Small intestine (tissue), 7 donors: ENCODE measurements around the gene KRT20. TPM values are rescaled to one million over a fixed set of nuclear protein-coding genes. Genes with fewer than 3 reads are reported as not detected.

ENCODE experiments used
- DNase-seq, 2 donors: peaks; one replicate each; pipeline versions ENCODE4 v3.0.0 to v3.0.0-alpha.2; 2013
- FAIRE-seq: peaks from 2 replicates; lab custom pipeline; 2012; peaks lifted over from hg19 to GRCh38; lab: Jason Lieb, UNC
- H3K27ac ChIP-seq, 3 donors: one replicate each; pipeline ENCODE4 v1.5.1; 2013; ENCODE audit warnings: low read length in 2 of 3, mild to moderate bottlenecking in 2 of 3, control low read depth in 1 of 3, inconsistent platforms in 1 of 3, low read depth in 1 of 3, moderate library complexity in 1 of 3
- H3K27me3 ChIP-seq, 3 donors: one replicate each; pipeline ENCODE4 v1.6.1; 2013; ENCODE audit warnings: low read length in 3 of 3, inconsistent platforms in 1 of 3; ENCODE audit not compliant: control insufficient read depth in 3 of 3, insufficient read depth in 3 of 3
- H3K36me3 ChIP-seq, 3 donors: one replicate each; pipeline ENCODE4 v1.6.1; 2013; ENCODE audit warnings: low read length in 3 of 3, inconsistent platforms in 1 of 3, low read depth in 1 of 3, mild to moderate bottlenecking in 1 of 3, moderate library complexity in 1 of 3; ENCODE audit not compliant: control insufficient read depth in 3 of 3, insufficient read depth in 2 of 3
- H3K4me1 ChIP-seq, 3 donors: one replicate each; pipeline ENCODE4 v1.6.1; 2013; ENCODE audit warnings: low read length in 2 of 3, inconsistent platforms in 1 of 3, low read depth in 1 of 3, mild to moderate bottlenecking in 1 of 3, moderate library complexity in 1 of 3; ENCODE audit not compliant: control insufficient read depth in 3 of 3, insufficient read depth in 2 of 3
- H3K4me3 ChIP-seq, 3 donors: one replicate each; pipeline ENCODE4 v1.5.1; 2013; ENCODE audit warnings: low read length in 3 of 3, control low read depth in 1 of 3, inconsistent platforms in 1 of 3, low read depth in 1 of 3, mild to moderate bottlenecking in 1 of 3, moderate library complexity in 1 of 3
- H3K9me3 ChIP-seq, 2 donors: one replicate each; pipeline ENCODE4 v1.6.1; 2013; ENCODE audit warnings: low read depth in 1 of 2, low read length in 1 of 2; ENCODE audit not compliant: control insufficient read depth in 2 of 2, insufficient read depth in 1 of 2
- WGBS, 3 donors: extraction: QIAGEN DNeasy Blood & Tissue Kit; methylation state at CpG; one replicate each; pipeline ENCODE4 v1.1.7; 2013; 5-methylcytosine and 5-hydroxymethylcytosine counted together
- polyA plus RNA-seq, 4 donors: library from polyadenylated mRNA; stranded (reverse) in 3 of 4; unstranded in 1 of 4; fragments of 200-250 nt in 3 of 4; fragments of 120-200 nt in 1 of 4; gene quantifications; one replicate each; pipeline versions ENCODE4 v1.2.1 to v1.2.3, GENCODE V29; 2013
- donor health status: healthy with polysubstance abuse.
- donor health status: control.
- donor health status: control.
- donor health status: Bipolar disorder and iron deficiency.
- donor health status: healthy.

Gene KRT20
- polyA plus RNA-seq, 4 donors = 66.8 to 1,534 (median 545) TPM

- H3K36me3 ChIP-seq = no peaks in the 10 kb centered on the region
- H3K9me3 ChIP-seq = no peaks in the 10 kb centered on the region
- WGBS, 3 donors = 87 to 94% (median 89%) methylated on average over 4 of the region's 4 CpGs
- FAIRE-seq (no peak), DNase-seq (no peak)
- no peak overlapping the region for H3K27ac ChIP-seq
- peaks cover 0 to 39% (median 0%) of the 10 kb centered on the region in 3 donors for H3K4me1 ChIP-seq
- H3K4me3 ChIP-seq = no peak overlapping the region
- no peaks in the 10 kb centered on the region for H3K27me3 ChIP-seq
Measured at GRCh38 chr17:40906613-40907012, 21.6 kb upstream of the KRT20 start.

GRCh38 chr17:40905370-40905769 lies 20.3 kb upstream of the KRT20 start:
- Histone ChIP-seq H3K27ac (no peak overlapping the region), H3K36me3 (no peaks in the 10 kb centered on the region), H3K4me1 (peaks cover 0 to 51% (median 3%) of the 10 kb centered on the region in 3 donors), H3K4me3 (no peak overlapping the region), H3K27me3 (no peaks in the 10 kb centered on the region), H3K9me3 (no peaks in the 10 kb centered on the region)
- no peak for FAIRE-seq
- no peak for DNase-seq
- 87 to 96% (median 91%) methylated on average over 5 of the region's 5 CpGs for WGBS, 3 donors

- 14 to 56% (median 28%) methylated on average over 12 of the region's 12 CpGs for WGBS, 3 donors
- H3K9me3 ChIP-seq = no peaks in the 10 kb centered on the region
- no peaks in the 10 kb centered on the region for H3K36me3 ChIP-seq
- FAIRE-seq = no peak
- peak; percentile 87 to 95 for DNase-seq
- H3K27me3 ChIP-seq = no peaks in the 10 kb centered on the region
- peak overlapping the region; percentile 91 to 97 (median 93) for H3K27ac ChIP-seq
- H3K4me3 ChIP-seq = no peak overlapping the region
- peaks cover 0 to 55% (median 3%) of the 10 kb centered on the region in 3 donors for H3K4me1 ChIP-seq
Measured at GRCh38 chr17:40903129-40903847, 18.2 kb upstream of the KRT20 start.

- H3K4me1 ChIP-seq = peaks cover 0 to 55% (median 3%) of the 10 kb centered on the region in 3 donors
- no peak for FAIRE-seq
- H3K27ac ChIP-seq = peak overlapping the region; percentile 91 to 97 (median 93)
- no peaks in the 10 kb centered on the region for H3K36me3 ChIP-seq
- H3K4me3 ChIP-seq = peak overlapping the region in 1 of 3 donors; percentile 10
- no peaks in the 10 kb centered on the region for H3K27me3 ChIP-seq
- H3K9me3 ChIP-seq = no peaks in the 10 kb centered on the region
- DNase-seq = peak in 1 of 2 donors; percentile 60
- WGBS, 3 donors = 22 to 61% (median 36%) methylated on average over 4 of the region's 4 CpGs
Measured at GRCh38 chr17:40902498-40902897, 17.5 kb upstream of the KRT20 start.

- peak overlapping the region; percentile 91 to 97 (median 93) for H3K27ac ChIP-seq
- no peaks in the 10 kb centered on the region for H3K9me3 ChIP-seq
- WGBS, 3 donors = 22 to 59% (median 35%) methylated on average over 1 of the region's 1 CpG
- no peak overlapping the region for H3K4me3 ChIP-seq
- DNase-seq = peak; percentile 93 to 98
- H3K4me1 ChIP-seq = peaks cover 0 to 55% (median 3%) of the 10 kb centered on the region in 3 donors
- FAIRE-seq = no peak
- no peaks in the 10 kb centered on the region for H3K27me3 ChIP-seq
- H3K36me3 ChIP-seq = no peaks in the 10 kb centered on the region
Measured at GRCh38 chr17:40901981-40902474, 17.0 kb upstream of the KRT20 start.

- Histone ChIP-seq H3K9me3 (no peaks in the 10 kb centered on the region), H3K27me3 (no peaks in the 10 kb centered on the region), H3K4me1 (peaks cover 0 to 62% (median 3%) of the 10 kb centered on the region in 3 donors), H3K27ac (peak overlapping the region; percentile 63 to 91 (median 66)), H3K36me3 (no peaks in the 10 kb centered on the region), H3K4me3 (no peak overlapping the region)
- FAIRE-seq (no peak), DNase-seq (peak; percentile 70 to 77)
- WGBS, 3 donors = 45 to 59% (median 50%) methylated on average over 5 of the region's 5 CpGs
Measured at GRCh38 chr17:40900809-40901356, 15.8 kb upstream of the KRT20 start.

- H3K9me3 ChIP-seq = no peaks in the 10 kb centered on the region
- H3K36me3 ChIP-seq = no peaks in the 10 kb centered on the region
- no peak overlapping the region for H3K4me3 ChIP-seq
- FAIRE-seq (no peak), DNase-seq (no peak)
- H3K27me3 ChIP-seq = peaks cover 0 to 2% (median 0%) of the 10 kb centered on the region in 3 donors
- peaks cover 0 to 36% (median 3%) of the 10 kb centered on the region in 3 donors for H3K4me1 ChIP-seq
- WGBS, 3 donors = 76 to 85% (median 82%) methylated on average over 4 of the region's 4 CpGs
- H3K27ac ChIP-seq = no peak overlapping the region
Measured at GRCh38 chr17:40896916-40897455, 11.9 kb upstream of the KRT20 start.

- peaks cover 0 to 2% (median 0%) of the 10 kb centered on the region in 3 donors for H3K27me3 ChIP-seq
- no peaks in the 10 kb centered on the region for H3K9me3 ChIP-seq
- no peak overlapping the region for H3K27ac ChIP-seq
- FAIRE-seq (no peak), DNase-seq (no peak)
- WGBS, 3 donors = 69 to 79% (median 71%) methylated on average over 9 of the region's 9 CpGs
- no peak overlapping the region for H3K4me3 ChIP-seq
- H3K36me3 ChIP-seq = no peaks in the 10 kb centered on the region
- H3K4me1 ChIP-seq = peaks cover 0 to 21% (median 0%) of the 10 kb centered on the region in 3 donors
Measured at GRCh38 chr17:40895106-40895730, 10.2 kb upstream of the KRT20 start.
